ENCODE data around the gene GLUL.

DNA sequence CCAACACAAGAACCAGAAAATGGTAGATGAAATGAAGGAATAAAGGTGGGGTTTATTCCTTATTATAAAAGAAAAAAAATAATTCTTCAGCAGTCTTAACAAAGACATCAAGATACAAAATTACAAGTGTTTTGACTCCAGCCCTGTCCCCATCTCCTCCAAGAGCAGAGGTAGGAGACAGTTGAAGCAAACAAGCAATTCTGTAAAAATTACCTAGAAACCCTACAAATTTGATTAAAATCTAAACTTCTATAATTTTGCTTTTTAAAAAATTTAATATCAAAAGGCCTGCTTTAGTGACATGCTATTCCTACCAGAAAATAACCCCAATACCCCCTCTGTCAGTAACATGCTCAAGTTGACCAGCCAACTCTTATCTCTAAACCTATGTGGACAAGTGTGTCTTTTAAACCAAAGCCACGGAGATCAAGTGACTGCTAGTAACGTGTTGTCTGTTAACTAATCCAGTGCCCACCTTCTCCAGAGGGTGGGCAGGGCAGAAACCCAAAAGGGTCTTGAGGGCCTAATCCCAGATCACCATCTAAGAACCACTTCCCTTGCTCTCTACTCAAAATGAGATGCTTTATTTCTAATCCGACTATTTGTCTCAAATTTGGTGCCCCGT is 8.4 kb downstream of the GLUL start:
- TF ChIP-seq, protein P1, sequence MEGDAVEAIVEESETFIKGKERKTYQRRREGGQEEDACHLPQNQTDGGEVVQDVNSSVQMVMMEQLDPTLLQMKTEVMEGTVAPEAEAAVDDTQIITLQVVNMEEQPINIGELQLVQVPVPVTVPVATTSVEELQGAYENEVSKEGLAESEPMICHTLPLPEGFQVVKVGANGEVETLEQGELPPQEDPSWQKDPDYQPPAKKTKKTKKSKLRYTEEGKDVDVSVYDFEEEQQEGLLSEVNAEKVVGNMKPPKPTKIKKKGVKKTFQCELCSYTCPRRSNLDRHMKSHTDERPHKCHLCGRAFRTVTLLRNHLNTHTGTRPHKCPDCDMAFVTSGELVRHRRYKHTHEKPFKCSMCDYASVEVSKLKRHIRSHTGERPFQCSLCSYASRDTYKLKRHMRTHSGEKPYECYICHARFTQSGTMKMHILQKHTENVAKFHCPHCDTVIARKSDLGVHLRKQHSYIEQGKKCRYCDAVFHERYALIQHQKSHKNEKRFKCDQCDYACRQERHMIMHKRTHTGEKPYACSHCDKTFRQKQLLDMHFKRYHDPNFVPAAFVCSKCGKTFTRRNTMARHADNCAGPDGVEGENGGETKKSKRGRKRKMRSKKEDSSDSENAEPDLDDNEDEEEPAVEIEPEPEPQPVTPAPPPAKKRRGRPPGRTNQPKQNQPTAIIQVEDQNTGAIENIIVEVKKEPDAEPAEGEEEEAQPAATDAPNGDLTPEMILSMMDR (IDR thresholded peaks at IDR 0.05): no peak
- TF ChIP-seq POLR2AphosphoS5 (IDR thresholded peaks at IDR 0.05) (peak in 1 of 3 donors; percentile 23), POLR2A (IDR thresholded peaks at IDR 0.05) (no peak)

Data from breast epithelium (tissue), 3 donors.